Osteoblast (primary cell): ENCODE results near the gene SBNO2. TPM values are rescaled to one million over a fixed set of nuclear protein-coding genes. Genes with fewer than 3 reads are reported as not detected.

Experiments used
- DNase-seq: peaks from one replicate; pipeline ENCODE4 v3.0.0; 2011; ENCODE audit warnings: low spot score, mixed read lengths; ENCODE audit not compliant: insufficient read length; ENCODE audit errors: missing footprints
- H2AFZ ChIP-seq: 2 replicates; pipeline ENCODE4 v1.6.0; 2011; ENCODE audit warnings: mild to moderate bottlenecking, low read length
- H3K27ac ChIP-seq: 2 replicates; pipeline ENCODE4 v1.5.1; 2011; ENCODE audit warnings: mild to moderate bottlenecking, low read depth, low read length, moderate library complexity
- H3K27me3 ChIP-seq: 2 replicates; pipeline ENCODE4 v1.6.0; 2012; ENCODE audit warnings: mild to moderate bottlenecking, control low read depth, inconsistent platforms, low read length, moderate library complexity; ENCODE audit not compliant: insufficient read depth
- H3K36me3 ChIP-seq: 2 replicates; pipeline ENCODE4 v1.5.1; 2011; ENCODE audit warnings: mild to moderate bottlenecking, low read length, control low read depth, moderate library complexity; ENCODE audit not compliant: insufficient read depth
- H3K4me1 ChIP-seq: 2 replicates; pipeline ENCODE4 v1.5.1; 2011; ENCODE audit warnings: mild to moderate bottlenecking, low read length, control low read depth, moderate library complexity; ENCODE audit not compliant: insufficient read depth
- H3K4me2 ChIP-seq: 2 replicates; pipeline ENCODE4 v1.6.0; 2011; ENCODE audit warnings: mild to moderate bottlenecking, low read length; ENCODE audit not compliant: insufficient read depth
- H3K4me3 ChIP-seq: fragments of 200-600 bp; sonication (generic); 3 replicates; pipeline ENCODE4 v1.5.1; 2012; ENCODE audit warnings: mild to moderate bottlenecking, low read length, inconsistent platforms; ENCODE audit not compliant: insufficient read depth
- H3K79me2 ChIP-seq: 2 replicates; pipeline ENCODE4 v1.6.0; 2012; ENCODE audit warnings: mild to moderate bottlenecking, low read length, control low read depth, inconsistent platforms; ENCODE audit not compliant: insufficient read depth
- H3K9me3 ChIP-seq: 2 replicates; pipeline ENCODE4 v1.5.1; 2011; ENCODE audit warnings: low read depth, low read length, control low read depth
- H4K20me1 ChIP-seq: 2 replicates; pipeline ENCODE4 v1.6.0; 2012; ENCODE audit warnings: mild to moderate bottlenecking, low read length, control low read depth; ENCODE audit not compliant: insufficient read depth
- CTCF ChIP-seq: IDR thresholded peaks from 2 replicates; pipeline ENCODE4 v1.5.1; 2011; ENCODE audit warnings: mild to moderate bottlenecking, low read depth, low read length, moderate library complexity; ENCODE audit errors: extremely low read depth
- total RNA-seq: library from RNA; depleted of rRNA; stranded (reverse); fragments of >200 nt; gene quantifications from 2 replicates; pipeline ENCODE4 v1.2.3, GENCODE V29; 2012

SBNO2 gene
- total RNA-seq, 1 donor, result 69.1 TPM

GRCh38 chr19:1159864-1160595 is 14.0 kb downstream of the SBNO2 start:
- no peak for TF ChIP-seq CTCF
- Histone ChIP-seq H3K4me1 (peaks cover 15% of the 10 kb centered on the region), H3K9me3 (no peaks in the 10 kb centered on the region), H4K20me1 (peaks cover 14% of the 10 kb centered on the region), H3K4me2 (no peak overlapping the region), H3K27ac (no peak overlapping the region), H2AFZ (no peak overlapping the region), H3K4me3 (no peak overlapping the region), H3K79me2 (peaks cover 82% of the 10 kb centered on the region), H3K36me3 (no peaks in the 10 kb centered on the region), H3K27me3 (no peaks in the 10 kb centered on the region)
- DNase-seq, result no peak

- H3K27ac ChIP-seq, result no peak overlapping the region
- no peak for TF ChIP-seq CTCF
- no peaks in the 10 kb centered on the region for H3K9me3 ChIP-seq
- H3K36me3 ChIP-seq, result no peaks in the 10 kb centered on the region
- no peak overlapping the region for H3K4me2 ChIP-seq
- H2AFZ ChIP-seq, result no peak overlapping the region
- no peak overlapping the region for H3K4me3 ChIP-seq
- H4K20me1 ChIP-seq, result peaks cover 12% of the 10 kb centered on the region
- peaks cover 21% of the 10 kb centered on the region for H3K4me1 ChIP-seq
- no peak for DNase-seq
- peaks cover 88% of the 10 kb centered on the region for H3K79me2 ChIP-seq
- no peaks in the 10 kb centered on the region for H3K27me3 ChIP-seq
Measured at GRCh38 chr19:1158885-1159448, 15.1 kb downstream of the SBNO2 start.

GRCh38 chr19:1157931-1158884 is 15.9 kb downstream of the SBNO2 start:
- Histone ChIP-seq H3K36me3 (peaks cover 5% of the 10 kb centered on the region), H3K27me3 (no peaks in the 10 kb centered on the region), H4K20me1 (peaks cover 10% of the 10 kb centered on the region), H3K4me2 (no peak overlapping the region), H3K4me3 (no peak overlapping the region), H3K9me3 (no peaks in the 10 kb centered on the region), H3K79me2 (peaks cover 86% of the 10 kb centered on the region), H3K27ac (no peak overlapping the region), H3K4me1 (peaks cover 21% of the 10 kb centered on the region), H2AFZ (no peak overlapping the region)
- no peak for DNase-seq
- TF ChIP-seq CTCF, result no peak
